Measurements from ENCODE around the gene ATG7. TPM values are rescaled to one million over a fixed set of nuclear protein-coding genes. Genes with fewer than 3 reads are reported as not detected.
A peak's percentile ranks its signal among the peaks of the same experiment; 100 is the strongest.

Gene ATG7
- total RNA-seq, 1 experiment from 2014 or later: 29.3 TPM

DNA sequence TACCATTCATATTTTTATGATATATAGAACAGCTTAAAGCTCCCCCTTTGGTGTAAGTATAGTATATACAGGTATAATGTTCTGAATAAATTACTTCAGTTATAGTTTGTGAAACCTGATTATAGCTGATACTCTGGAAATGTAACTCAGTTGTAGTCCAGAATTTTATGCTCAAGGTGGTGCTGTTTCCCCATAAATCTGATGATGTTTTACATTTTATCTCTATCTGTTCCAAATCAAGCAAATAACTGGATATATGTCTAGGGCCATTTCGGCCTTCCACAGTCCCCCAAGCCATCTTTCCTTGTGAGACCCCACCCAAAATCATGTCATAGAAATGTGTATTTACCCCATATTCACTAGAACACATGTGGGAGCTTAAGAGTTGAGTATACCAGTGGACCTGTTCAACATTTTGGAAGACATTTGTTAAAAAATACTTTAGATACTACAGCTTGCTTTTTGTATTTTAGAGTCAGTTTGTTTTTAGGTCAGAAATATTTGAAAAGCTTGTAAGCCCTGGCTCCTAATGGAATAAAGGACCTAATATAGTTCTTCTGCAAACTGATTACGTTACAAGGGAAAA is 107.1 kb downstream of the ATG7 start:
- H4K20me1 ChIP-seq (ENCODE audit: insufficient read depth): no peaks in the 10 kb centered on the region
- H3K4me2 ChIP-seq (ENCODE audit: low read length): no peak overlapping the region
- ChIA-PET RAD21 (ENCODE audit: low non-redundant PET in 1 of 2, low total read pairs in 2 of 2, uncharacterized antibody in 2 of 2, unreplicated experiment in 2 of 2) (interaction anchor here in 1 of 2 experiments (0.6 to 1.0 kb wide), 2 partner anchors 25 to 272 kb away, joined by 3 to 4 read pairs; no protein-coding TSS in a partner anchor), POLR2A (no interaction called here), CTCF (interaction anchor here (0.6 to 2.1 kb wide), 15 partner anchors 9 to 796 kb away, joined by 3 to 11 read pairs (median 3); partner anchors contain the start of gene VGLL4)
- H2AFZ ChIP-seq (ENCODE audit: low read depth, low read length, poor library complexity, severe bottlenecking): no peak overlapping the region
- no peak overlapping the region for H3K9ac ChIP-seq (ENCODE audit: low read length)
- BruUV-seq (replicated peaks): no TSS peak
- intact Hi-C loops (cut with micrococcal nuclease): loop anchor here (1.0 to 5.0 kb wide), 3 partner anchors 273 to 458 kb away; no protein-coding TSS in a partner anchor
- no peaks in the 10 kb centered on the region for H3K27me3 ChIP-seq (ENCODE audit: insufficient read depth, low read length)
- ATAC-seq (peak; percentile 70), DNase-seq (ENCODE audit: low read depth, low spot score) (peak; percentile 32)
- no peaks in the 10 kb centered on the region for H3K79me2 ChIP-seq (ENCODE audit: insufficient read depth, low read length)
- no peaks in the 10 kb centered on the region for H3K9me2 ChIP-seq (ENCODE audit: insufficient read depth)
- H3K27ac ChIP-seq (ENCODE audit: low read depth, low read length): no peak overlapping the region
- H3K4me1 ChIP-seq (ENCODE audit: control insufficient read depth in 1 of 2, insufficient read depth in 2 of 2, low read length in 2 of 2): no peaks in the 10 kb centered on the region
- no peak overlapping the region for H3K4me3 ChIP-seq (replicated peaks in 1 of 2; ENCODE audit: low read depth in 1 of 2, low read length in 2 of 2)
- H3K9me3 ChIP-seq (ENCODE audit: control insufficient read depth in 1 of 2, insufficient read depth in 1 of 2, low read depth in 1 of 2, low read length in 2 of 2): no peaks in the 10 kb centered on the region
- H3K36me3 ChIP-seq (ENCODE audit: control insufficient read depth in 1 of 2, insufficient read depth in 2 of 2, low read length in 2 of 2): no peaks in the 10 kb centered on the region
- TF ChIP-seq TCF7L2 (IDR thresholded peaks at IDR 0.05; ENCODE audit: borderline replicate concordance, extremely low read depth, insufficient read depth, insufficient read length) (no peak), EZH2 (IDR thresholded peaks at IDR 0.05) (no peak), SIN3A (IDR thresholded peaks at IDR 0.05; ENCODE audit: low read depth) (no peak), ZNF274 (IDR thresholded peaks at IDR 0.05; ENCODE audit: low read depth, low read length) (no peak), RAD21 (IDR thresholded peaks at IDR 0.05; ENCODE audit: low read depth) (peak; percentile 84), YY1 (IDR thresholded peaks at IDR 0.05; ENCODE audit: extremely low read depth, insufficient replicate concordance, low read depth, low read length) (no peak), EGR1 (IDR thresholded peaks at IDR 0.05; ENCODE audit: low read depth) (no peak), SP1 (IDR thresholded peaks at IDR 0.05; ENCODE audit: low read depth) (no peak), ELF1 (IDR thresholded peaks at IDR 0.05; ENCODE audit: borderline replicate concordance, low read depth) (no peak), JUND (IDR thresholded peaks at IDR 0.05) (0 out of 2 replicates have a peak, but pooled peaks have one; percentile 12), POLR2A (IDR thresholded peaks at IDR 0.05; ENCODE audit: borderline replicate concordance, extremely low read depth, insufficient read depth, insufficient read length) (no peak), CBX3 (IDR thresholded peaks at IDR 0.05; ENCODE audit: low read depth) (no peak), SRF (IDR thresholded peaks at IDR 0.05; ENCODE audit: low read depth) (no peak), POLR2AphosphoS5 (IDR thresholded peaks at IDR 0.05; ENCODE audit: low read depth, low read length) (no peak), ZFX (IDR thresholded peaks at IDR 0.05) (no peak)
- TF ChIP-seq, protein P1, sequence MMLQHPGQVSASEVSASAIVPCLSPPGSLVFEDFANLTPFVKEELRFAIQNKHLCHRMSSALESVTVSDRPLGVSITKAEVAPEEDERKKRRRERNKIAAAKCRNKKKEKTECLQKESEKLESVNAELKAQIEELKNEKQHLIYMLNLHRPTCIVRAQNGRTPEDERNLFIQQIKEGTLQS (IDR thresholded peaks at IDR 0.05): no peak
- TF ChIP-seq, protein P2, sequence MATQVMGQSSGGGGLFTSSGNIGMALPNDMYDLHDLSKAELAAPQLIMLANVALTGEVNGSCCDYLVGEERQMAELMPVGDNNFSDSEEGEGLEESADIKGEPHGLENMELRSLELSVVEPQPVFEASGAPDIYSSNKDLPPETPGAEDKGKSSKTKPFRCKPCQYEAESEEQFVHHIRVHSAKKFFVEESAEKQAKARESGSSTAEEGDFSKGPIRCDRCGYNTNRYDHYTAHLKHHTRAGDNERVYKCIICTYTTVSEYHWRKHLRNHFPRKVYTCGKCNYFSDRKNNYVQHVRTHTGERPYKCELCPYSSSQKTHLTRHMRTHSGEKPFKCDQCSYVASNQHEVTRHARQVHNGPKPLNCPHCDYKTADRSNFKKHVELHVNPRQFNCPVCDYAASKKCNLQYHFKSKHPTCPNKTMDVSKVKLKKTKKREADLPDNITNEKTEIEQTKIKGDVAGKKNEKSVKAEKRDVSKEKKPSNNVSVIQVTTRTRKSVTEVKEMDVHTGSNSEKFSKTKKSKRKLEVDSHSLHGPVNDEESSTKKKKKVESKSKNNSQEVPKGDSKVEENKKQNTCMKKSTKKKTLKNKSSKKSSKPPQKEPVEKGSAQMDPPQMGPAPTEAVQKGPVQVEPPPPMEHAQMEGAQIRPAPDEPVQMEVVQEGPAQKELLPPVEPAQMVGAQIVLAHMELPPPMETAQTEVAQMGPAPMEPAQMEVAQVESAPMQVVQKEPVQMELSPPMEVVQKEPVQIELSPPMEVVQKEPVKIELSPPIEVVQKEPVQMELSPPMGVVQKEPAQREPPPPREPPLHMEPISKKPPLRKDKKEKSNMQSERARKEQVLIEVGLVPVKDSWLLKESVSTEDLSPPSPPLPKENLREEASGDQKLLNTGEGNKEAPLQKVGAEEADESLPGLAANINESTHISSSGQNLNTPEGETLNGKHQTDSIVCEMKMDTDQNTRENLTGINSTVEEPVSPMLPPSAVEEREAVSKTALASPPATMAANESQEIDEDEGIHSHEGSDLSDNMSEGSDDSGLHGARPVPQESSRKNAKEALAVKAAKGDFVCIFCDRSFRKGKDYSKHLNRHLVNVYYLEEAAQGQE (IDR thresholded peaks at IDR 0.05; ENCODE audit: low read depth): no peak
- TF ChIP-seq, protein P3, sequence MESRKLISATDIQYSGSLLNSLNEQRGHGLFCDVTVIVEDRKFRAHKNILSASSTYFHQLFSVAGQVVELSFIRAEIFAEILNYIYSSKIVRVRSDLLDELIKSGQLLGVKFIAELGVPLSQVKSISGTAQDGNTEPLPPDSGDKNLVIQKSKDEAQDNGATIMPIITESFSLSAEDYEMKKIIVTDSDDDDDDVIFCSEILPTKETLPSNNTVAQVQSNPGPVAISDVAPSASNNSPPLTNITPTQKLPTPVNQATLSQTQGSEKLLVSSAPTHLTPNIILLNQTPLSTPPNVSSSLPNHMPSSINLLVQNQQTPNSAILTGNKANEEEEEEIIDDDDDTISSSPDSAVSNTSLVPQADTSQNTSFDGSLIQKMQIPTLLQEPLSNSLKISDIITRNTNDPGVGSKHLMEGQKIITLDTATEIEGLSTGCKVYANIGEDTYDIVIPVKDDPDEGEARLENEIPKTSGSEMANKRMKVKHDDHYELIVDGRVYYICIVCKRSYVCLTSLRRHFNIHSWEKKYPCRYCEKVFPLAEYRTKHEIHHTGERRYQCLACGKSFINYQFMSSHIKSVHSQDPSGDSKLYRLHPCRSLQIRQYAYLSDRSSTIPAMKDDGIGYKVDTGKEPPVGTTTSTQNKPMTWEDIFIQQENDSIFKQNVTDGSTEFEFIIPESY (IDR thresholded peaks at IDR 0.05; ENCODE audit: extremely low read depth, insufficient replicate concordance, low read length): no peak
- TF ChIP-seq, protein P4, sequence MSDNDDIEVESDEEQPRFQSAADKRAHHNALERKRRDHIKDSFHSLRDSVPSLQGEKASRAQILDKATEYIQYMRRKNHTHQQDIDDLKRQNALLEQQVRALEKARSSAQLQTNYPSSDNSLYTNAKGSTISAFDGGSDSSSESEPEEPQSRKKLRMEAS (IDR thresholded peaks at IDR 0.05): no peak
- TF ChIP-seq, protein P5, sequence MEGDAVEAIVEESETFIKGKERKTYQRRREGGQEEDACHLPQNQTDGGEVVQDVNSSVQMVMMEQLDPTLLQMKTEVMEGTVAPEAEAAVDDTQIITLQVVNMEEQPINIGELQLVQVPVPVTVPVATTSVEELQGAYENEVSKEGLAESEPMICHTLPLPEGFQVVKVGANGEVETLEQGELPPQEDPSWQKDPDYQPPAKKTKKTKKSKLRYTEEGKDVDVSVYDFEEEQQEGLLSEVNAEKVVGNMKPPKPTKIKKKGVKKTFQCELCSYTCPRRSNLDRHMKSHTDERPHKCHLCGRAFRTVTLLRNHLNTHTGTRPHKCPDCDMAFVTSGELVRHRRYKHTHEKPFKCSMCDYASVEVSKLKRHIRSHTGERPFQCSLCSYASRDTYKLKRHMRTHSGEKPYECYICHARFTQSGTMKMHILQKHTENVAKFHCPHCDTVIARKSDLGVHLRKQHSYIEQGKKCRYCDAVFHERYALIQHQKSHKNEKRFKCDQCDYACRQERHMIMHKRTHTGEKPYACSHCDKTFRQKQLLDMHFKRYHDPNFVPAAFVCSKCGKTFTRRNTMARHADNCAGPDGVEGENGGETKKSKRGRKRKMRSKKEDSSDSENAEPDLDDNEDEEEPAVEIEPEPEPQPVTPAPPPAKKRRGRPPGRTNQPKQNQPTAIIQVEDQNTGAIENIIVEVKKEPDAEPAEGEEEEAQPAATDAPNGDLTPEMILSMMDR (IDR thresholded peaks at IDR 0.05 in 2 of 3, conservative IDR thresholded peaks at IDR 0.05 in 1 of 3; ENCODE audit: borderline replicate concordance in 1 of 3, insufficient read depth in 1 of 3, low read depth in 2 of 3, low read length in 2 of 3): peak; percentile 31 to 75 (median 63); a peak in 5 of 6 replicates

Measured in HCT116 (cell line).